GM12891 (cell line): ENCODE results near the gene TRPC4. TPM values are rescaled to one million over a fixed set of nuclear protein-coding genes. Genes with fewer than 3 reads are reported as not detected.

Source experiments
- DNase-seq: peaks from one replicate; pipeline ENCODE4 v3.0.0; 2011; ENCODE audit warnings: low spot score; ENCODE audit not compliant: insufficient read length
- FAIRE-seq: peaks from 2 replicates; lab custom pipeline; 2011; peaks lifted over from hg19 to GRCh38; lab: Jason Lieb, UNC
- PAX5 ChIP-seq: IDR thresholded peaks from 2 replicates; pipeline ENCODE4 v1.6.1; 2011; ENCODE audit warnings: low read length, moderate library complexity, mild to moderate bottlenecking; ENCODE audit not compliant: insufficient read depth, severe bottlenecking
- POLR2A ChIP-seq: IDR thresholded peaks from 2 replicates; pipeline ENCODE4 v1.6.1; 2011; ENCODE audit warnings: low read depth, low read length, control low read depth
- POLR2AphosphoS5 ChIP-seq: IDR thresholded peaks from 2 replicates; pipeline ENCODE4 v1.6.1; 2011; ENCODE audit warnings: low read depth, low read length, control low read depth
- POU2F2 ChIP-seq: IDR thresholded peaks from 2 replicates; pipeline ENCODE4 v1.6.1; 2011; ENCODE audit warnings: low read depth, mild to moderate bottlenecking, control low read depth, low read length, moderate library complexity
- SPI1 ChIP-seq: IDR thresholded peaks from 2 replicates; pipeline ENCODE4 v1.6.1; 2011; ENCODE audit warnings: low read depth, low read length, control low read depth
- TAF1 ChIP-seq: IDR thresholded peaks from 2 replicates; pipeline ENCODE4 v1.6.1; 2011; ENCODE audit warnings: low read depth, low read length, control low read depth
- polyA plus RNA-seq: library from polyadenylated mRNA; unstranded; fragments of >200 nt; gene quantifications from one replicate; pipeline ENCODE4 v1.2.1, GENCODE V29; 2012; ENCODE audit warnings: low read depth, missing spikeins, inconsistent platforms; ENCODE audit not compliant: missing spikeins

The TRPC4 gene
- not detected for polyA plus RNA-seq

DNA sequence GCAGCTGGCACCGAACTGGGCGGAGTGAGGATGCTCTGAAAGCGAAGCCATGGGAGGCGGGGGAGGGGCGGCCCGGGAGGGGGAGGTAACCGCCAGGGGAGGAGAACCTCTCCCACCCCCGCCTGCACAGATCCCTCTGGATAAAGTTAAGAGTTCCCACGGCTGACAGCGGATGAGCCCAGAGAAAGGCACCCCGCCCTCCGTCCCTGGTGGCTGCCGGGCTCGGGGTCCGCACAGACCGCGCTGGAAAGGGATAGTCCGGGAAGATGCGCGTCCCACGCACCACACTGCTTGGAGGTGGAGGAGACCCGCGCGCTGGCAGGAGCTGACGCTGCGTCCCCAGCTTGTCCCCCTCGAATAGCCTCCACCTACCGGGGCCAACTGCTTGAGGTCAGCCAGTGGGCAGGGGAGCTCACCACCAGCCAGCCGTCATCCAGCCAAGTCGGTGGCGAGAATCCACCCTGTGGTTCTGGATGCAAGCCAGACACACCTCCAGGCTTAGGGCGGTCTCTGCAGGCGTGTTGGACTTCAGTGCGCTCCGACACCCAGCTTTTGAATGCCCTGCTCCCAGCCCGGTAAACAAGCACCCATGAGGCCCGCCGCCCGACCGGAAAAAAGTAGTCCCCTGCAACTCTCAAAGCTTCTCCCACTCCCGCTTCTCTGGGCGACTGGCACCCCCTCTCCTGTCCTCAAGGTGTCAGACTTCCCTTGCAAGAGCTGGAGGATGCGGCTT is at the start of gene TRPC4:
TRPC4 (minus strand) TSS at position 17 of the 733 bp plus-strand sequence. CDS start 86,439 bp downstream, outside the sequence.
- TF ChIP-seq POU2F2 (no peak), POLR2A (no peak), POLR2AphosphoS5 (no peak), PAX5 (no peak), SPI1 (no peak), TAF1 (no peak)
- no peak for DNase-seq
- FAIRE-seq, result no peak

DNA sequence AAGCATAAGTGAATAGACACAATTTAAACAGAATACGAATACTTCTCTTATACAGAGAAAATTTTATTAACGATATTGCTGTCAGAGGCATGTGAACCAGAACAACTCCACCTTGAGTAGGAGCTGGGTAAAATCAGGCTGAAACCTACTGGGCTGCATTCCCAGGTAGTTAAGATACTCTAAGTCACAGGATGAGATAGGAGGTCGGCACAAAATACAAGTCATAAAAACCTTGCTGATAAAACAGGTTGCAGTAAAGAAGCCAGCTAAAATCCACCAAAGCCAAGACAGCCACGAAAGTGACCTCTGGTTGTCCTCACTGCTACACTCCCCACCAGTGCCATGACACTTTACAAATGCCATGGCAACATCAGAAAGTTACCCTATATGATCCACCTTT is 49.2 kb upstream of the TRPC4 start:
- DNase-seq (no peak), FAIRE-seq (no peak)
- no peak for TF ChIP-seq POLR2A
- TF ChIP-seq POU2F2, result no peak
- no peak for TF ChIP-seq TAF1
- TF ChIP-seq PAX5, result no peak
- TF ChIP-seq SPI1, result no peak

DNA sequence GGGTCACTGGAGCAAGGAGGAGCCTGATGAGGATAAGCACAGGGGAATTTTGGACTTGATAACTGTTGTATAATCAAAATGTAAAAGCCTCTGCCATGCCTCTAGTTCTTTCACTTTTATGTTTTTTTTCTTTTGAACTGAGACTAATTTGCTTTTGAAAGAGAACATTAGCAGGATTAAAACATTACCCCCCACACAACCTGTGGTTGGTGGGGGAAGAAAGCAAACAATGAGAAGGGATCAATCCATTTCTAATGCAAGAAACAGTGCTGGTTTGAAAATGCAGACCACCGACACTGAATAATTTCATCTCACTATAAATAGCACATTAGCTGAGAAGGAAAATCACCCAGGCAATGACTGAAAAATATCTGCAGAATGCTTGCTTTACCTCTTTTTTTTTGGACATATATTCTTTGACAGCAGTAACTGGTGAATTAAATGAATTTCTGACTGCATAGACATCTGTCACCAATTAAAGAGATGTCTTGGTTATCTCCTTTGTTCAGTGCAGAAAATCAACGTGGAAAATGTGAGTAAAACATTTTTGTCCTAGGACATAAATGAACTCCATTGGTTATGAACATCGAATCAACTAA is 48.6 kb upstream of the TRPC4 start:
- TF ChIP-seq POLR2A (no peak), SPI1 (no peak), TAF1 (no peak), POU2F2 (no peak), POLR2AphosphoS5 (no peak), PAX5 (no peak)
- DNase-seq (no peak), FAIRE-seq (no peak)

DNA sequence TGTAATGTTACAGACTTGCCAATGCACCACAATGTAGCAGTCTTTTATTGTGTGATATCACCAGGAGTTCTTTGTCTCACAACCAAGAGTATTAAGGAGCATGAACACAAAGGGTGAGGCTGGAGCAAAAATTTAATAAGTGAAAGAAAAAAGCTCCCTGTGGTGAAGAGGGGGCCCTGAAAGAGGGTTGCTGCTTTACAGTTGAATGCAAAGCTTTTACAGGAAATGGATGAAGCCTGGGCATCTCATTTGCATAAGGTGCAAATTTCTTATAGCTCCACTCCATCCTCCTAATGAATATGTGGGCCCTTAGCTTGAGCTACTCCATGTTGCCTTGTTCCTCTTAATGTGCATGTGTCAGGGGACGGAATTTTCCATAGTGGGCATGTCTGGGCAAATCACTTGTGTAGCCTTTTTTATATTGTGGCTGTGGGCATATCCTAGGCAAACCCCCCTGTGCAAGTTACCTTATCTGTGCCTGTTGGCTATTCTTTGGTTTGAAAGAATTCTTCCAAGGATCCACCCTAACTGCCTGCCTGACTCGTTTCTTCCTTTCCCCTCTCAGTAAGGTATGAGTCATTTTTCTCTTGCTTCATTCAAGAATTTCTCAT is 45.3 kb upstream of the TRPC4 start:
- no peak for TF ChIP-seq POLR2AphosphoS5
- DNase-seq, result no peak
- no peak for FAIRE-seq

DNA sequence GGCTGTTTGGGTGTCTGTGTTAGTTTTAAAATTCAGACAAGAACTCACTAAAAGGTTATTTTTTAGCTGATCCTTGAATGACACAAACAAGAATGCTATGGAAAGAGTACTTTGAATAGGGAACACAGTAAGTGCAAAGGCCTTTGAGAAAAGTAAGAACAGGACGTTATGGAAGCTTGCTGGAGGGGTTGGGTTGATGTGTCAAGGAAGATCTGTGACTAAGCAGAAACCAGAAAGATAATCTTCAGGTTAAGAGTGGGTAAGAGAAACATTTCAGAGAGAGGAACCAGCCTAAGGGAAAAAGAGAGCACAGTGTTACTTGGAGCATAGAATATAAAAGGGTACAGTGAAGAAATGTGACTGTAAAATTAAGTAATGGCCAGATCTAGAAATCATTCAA is 41.2 kb upstream of the TRPC4 start:
- FAIRE-seq, result no peak
- no peak for TF ChIP-seq POLR2AphosphoS5
- no peak for TF ChIP-seq SPI1
- TF ChIP-seq POU2F2, result no peak
- no peak for TF ChIP-seq TAF1
- no peak for TF ChIP-seq POLR2A
- TF ChIP-seq PAX5, result no peak

DNA sequence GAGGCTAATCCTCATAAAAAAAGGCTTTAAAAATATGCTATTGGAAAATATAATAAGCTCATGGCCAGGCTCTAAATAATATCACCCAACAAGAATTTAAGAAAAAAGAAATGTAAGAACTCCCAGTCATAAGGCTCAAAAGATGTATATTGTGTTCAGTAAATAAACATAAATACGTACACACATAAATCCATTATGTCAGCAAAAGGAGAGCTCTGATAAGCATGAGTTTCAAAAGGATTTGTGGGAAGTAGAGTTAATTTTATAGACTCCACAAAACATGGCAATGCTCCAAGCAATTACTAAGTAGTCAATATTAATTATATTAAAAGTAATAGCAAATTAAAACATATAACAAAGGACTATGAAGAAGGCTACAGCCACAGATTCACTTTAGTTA is 37.3 kb upstream of the TRPC4 start:
- DNase-seq (no peak), FAIRE-seq (no peak)
- TF ChIP-seq SPI1 (no peak), POLR2AphosphoS5 (no peak), PAX5 (no peak), POU2F2 (no peak), POLR2A (no peak), TAF1 (no peak)

More for the DNA sequence above, 41.2 kb upstream of the TRPC4 start:
- DNase-seq, result no peak

DNA sequence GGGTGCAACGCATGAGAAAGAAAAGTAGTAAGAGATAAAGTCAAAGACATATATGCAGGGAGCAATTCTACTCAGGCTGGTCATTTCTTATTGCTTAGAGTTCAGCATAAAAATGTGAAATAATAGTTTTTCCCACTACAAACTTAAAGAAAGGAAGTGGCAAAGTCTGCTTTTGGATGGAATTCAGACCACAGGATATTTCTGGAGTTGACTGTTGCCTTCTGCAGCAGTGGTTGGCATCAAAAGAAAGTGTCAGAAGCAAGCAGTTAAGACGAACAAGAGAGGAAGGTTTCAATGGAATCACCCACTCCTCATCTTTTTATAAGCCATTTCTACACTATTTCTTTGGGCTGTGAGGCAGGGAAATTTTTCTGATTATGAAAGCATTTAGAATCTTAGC is 36.2 kb upstream of the TRPC4 start:
- TF ChIP-seq POLR2AphosphoS5 (no peak), POLR2A (no peak), PAX5 (no peak), POU2F2 (no peak), TAF1 (no peak), SPI1 (no peak)
- FAIRE-seq (no peak), DNase-seq (no peak)

DNA sequence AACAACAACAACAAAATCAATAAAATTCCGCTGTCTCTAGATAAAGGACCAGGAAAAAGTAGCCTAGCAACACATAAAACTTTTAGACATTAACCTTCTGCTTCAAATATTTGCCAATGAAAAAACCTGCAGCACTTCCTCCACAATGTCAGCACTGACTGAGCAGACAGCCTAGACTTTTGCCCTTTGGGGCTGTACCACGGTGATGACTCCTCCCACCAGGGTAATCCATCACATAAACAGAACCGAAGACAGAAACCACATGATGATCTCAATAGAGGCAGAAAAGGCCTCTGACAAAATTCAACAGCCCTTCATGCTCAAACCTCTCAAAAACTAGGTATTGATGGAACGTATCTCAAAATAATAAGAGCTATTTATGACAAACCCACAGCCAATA is 30.2 kb upstream of the TRPC4 start:
- DNase-seq (no peak), FAIRE-seq (no peak)
- TF ChIP-seq POLR2AphosphoS5, result no peak
- no peak for TF ChIP-seq TAF1
- no peak for TF ChIP-seq PAX5
- no peak for TF ChIP-seq SPI1
- no peak for TF ChIP-seq POLR2A
- TF ChIP-seq POU2F2, result no peak

DNA sequence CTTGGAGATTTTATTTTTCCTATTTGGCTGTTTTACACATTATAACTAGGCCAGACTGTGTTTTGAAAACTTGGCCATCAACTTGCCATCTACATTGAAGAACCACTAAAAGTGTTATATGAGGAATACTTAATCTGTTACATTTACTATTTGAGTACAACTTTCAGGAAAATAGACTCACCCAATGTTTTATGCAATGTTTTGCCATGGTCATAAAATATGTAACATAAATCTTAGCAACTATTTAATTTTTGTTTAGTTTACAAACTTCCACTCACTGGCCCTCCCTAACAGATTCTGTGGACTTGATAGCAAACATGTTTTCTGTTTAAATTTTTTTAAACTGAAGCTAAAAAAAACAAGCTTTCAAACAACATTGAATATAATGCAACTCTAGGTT is 23.7 kb upstream of the TRPC4 start:
- DNase-seq (no peak), FAIRE-seq (no peak)
- TF ChIP-seq POLR2AphosphoS5 (no peak), SPI1 (no peak), POLR2A (no peak), TAF1 (no peak), POU2F2 (no peak), PAX5 (no peak)

DNA sequence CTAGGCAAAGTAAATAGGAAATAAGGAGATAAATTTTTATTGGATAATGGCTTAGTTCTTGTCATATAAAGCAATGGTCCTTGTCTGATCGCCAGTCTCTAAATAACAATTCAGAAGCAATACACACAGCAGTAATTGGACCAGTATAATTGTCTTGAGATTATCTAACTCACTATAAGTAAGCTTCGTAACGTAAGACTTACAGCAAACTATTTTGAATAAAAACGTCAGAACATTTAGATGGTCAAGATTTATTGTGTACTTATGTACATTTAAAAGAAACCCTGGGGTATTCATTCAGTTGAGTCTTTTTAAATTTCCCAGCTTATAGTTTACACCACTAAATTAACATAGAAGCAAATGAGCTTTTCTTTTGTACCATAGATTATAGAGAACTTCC is 20.2 kb upstream of the TRPC4 start:
- FAIRE-seq (no peak), DNase-seq (no peak)
- TF ChIP-seq POLR2A (no peak), POLR2AphosphoS5 (no peak)

DNA sequence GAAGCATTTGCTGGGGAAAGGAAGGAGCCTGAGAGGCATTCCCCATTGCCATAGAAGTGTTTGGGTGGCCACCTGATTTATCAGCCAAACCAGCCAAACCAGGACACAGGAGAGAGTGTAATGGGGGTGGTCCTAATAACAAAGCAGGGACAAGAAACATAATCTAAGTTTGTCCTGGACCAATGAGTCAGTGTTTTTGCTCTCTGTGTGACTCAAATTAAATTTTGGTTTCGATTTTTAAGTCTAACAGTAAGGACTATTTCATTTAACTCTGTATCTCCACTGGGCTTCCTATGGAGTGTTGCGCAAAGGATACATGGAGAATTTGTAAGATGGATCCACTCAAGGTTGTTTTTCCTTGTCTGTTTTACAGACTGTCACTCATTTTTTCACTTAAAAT is 19.5 kb upstream of the TRPC4 start:
- TF ChIP-seq PAX5 (no peak), POLR2AphosphoS5 (no peak), TAF1 (no peak), POLR2A (no peak), SPI1 (no peak), POU2F2 (no peak)
- DNase-seq (no peak), FAIRE-seq (no peak)
